GM12801 (cell line): ENCODE data around the gene A2ML1.
"Not testable (repeated sequence)": the region's sequence is repeated elsewhere in the genome, so short reads cannot be mapped to it uniquely, and the experiment has no call there.

ENCODE experiments used
- CTCF ChIP-seq: IDR thresholded peaks from one replicate; pipeline ENCODE4 v1.5.1; 2011; ENCODE audit warnings: control low read depth; ENCODE audit not compliant: insufficient read length; ENCODE audit errors: extremely low read depth

The A2ML1 gene

GRCh38 chr12:8906266-8907180 is 84.1 kb downstream of the A2ML1 start:
- TF ChIP-seq CTCF, result no peak

GRCh38 chr12:8907513-8907912 is 85.1 kb downstream of the A2ML1 start:
- no peak for TF ChIP-seq CTCF

- TF ChIP-seq CTCF, result no peak
These were observed 87.3 kb downstream of the A2ML1 start for GRCh38 chr12:8909752-8910151.

- TF ChIP-seq CTCF, result no peak
These were observed 89.3 kb downstream of the A2ML1 start for GRCh38 chr12:8911606-8912268.

GRCh38 chr12:8912914-8913313 is 90.5 kb downstream of the A2ML1 start:
- no peak for TF ChIP-seq CTCF

GRCh38 chr12:8913702-8914032 is 91.2 kb downstream of the A2ML1 start:
- no peak for TF ChIP-seq CTCF

- TF ChIP-seq CTCF, result not testable (repeated sequence)
These were observed 91.8 kb downstream of the A2ML1 start, which contains the start of gene PHC1 for GRCh38 chr12:8914033-8914715. Gene PHC1, plus strand, starts transcription at chr12:8914509. Its CDS starts 3,169 bp downstream, at chr12:8917678.
